K562 (cell line): ENCODE data around the gene RGS6. TPM values are rescaled to one million over a fixed set of nuclear protein-coding genes. Genes with fewer than 3 reads are reported as not detected.

Experiments used
- ATAC-seq: fragments of 200-7000 bp; cut with Tn5 transposase; 3 replicates; pipeline ENCODE4 v1.9.1; 2020; ENCODE audit warnings: moderate library complexity
- BruUV-seq: library from RNA; stranded (reverse); fragments of 400-500 nt; replicated peaks from 2 replicates; lab custom pipeline; 2021; lab: Mats Ljungman, UMichigan
- CTCF ChIA-PET: fragments of 300-600 bp; formaldehyde crosslinking; extraction: SDS; loops from one replicate; lab custom pipeline; 2021; ENCODE audit warnings: low intra/inter-chr PET ratio; lab: Yijun Ruan, JAX
- POLR2A ChIA-PET: fragments of 300-600, 350-650 bp; sonication (Branson Sonifier 250); formaldehyde crosslinking; extraction: SDS; loops from one replicate; lab custom pipeline; 2021; ENCODE audit warnings: antibody characterized with exemption, inconsistent platforms; lab: Yijun Ruan, JAX
- DNase-seq, 4 experiments: peaks; one replicate each; pipeline versions ENCODE4 v3.0.0 to v3.0.0-alpha.2; 2011 to 2018; ENCODE audit warnings: low spot score in 3 of 4, mixed read lengths in 3 of 4; ENCODE audit errors: extremely low read depth in 1 of 4
- FAIRE-seq: peaks from 2 replicates; lab custom pipeline; 2011; peaks lifted over from hg19 to GRCh38; lab: Jason Lieb, UNC
- H2AFZ ChIP-seq: 2 replicates; pipeline ENCODE4 v1.6.0; 2011; ENCODE audit warnings: low read depth, low read length, control low read depth, inconsistent platforms
- H3K27ac ChIP-seq: fragments of 200-600 bp; 3 replicates; pipeline ENCODE4 v1.8.0; 2011; ENCODE audit warnings: low read depth, mild to moderate bottlenecking, control low read depth, inconsistent platforms, low read length, moderate library complexity, mixed read lengths; ENCODE audit errors: extremely low read depth
- H3K27me3 ChIP-seq, 2 experiments: fragments of 300-600 bp in 1 of 2; 2 replicates in 1 of 2; 3 replicates in 1 of 2; pipeline versions ENCODE4 v1.6.0 to v1.8.0; 2011; ENCODE audit warnings: inconsistent platforms in 2 of 2, low read length in 2 of 2, mild to moderate bottlenecking in 1 of 2, mixed read lengths in 1 of 2, moderate library complexity in 1 of 2; ENCODE audit not compliant: control insufficient read depth in 2 of 2, insufficient read depth in 2 of 2
- H3K36me3 ChIP-seq: fragments of 300-600 bp; 3 replicates; pipeline ENCODE4 v1.8.0; 2011; ENCODE audit warnings: mild to moderate bottlenecking, low read length, inconsistent platforms; ENCODE audit not compliant: control insufficient read depth, insufficient read depth
- H3K4me1 ChIP-seq, 2 experiments: fragments of 200-600 bp in 1 of 2; replicated peaks in 1 of 2; 2 replicates in 1 of 2; 3 replicates in 1 of 2; pipeline versions ENCODE4 v1.5.1 to v1.8.0; 2011; ENCODE audit warnings: inconsistent platforms in 2 of 2, low read length in 2 of 2, mild to moderate bottlenecking in 1 of 2, mixed read lengths in 1 of 2, moderate library complexity in 1 of 2; ENCODE audit not compliant: control insufficient read depth in 2 of 2, insufficient read depth in 2 of 2
- H3K4me2 ChIP-seq: 2 replicates; pipeline ENCODE4 v1.6.1; 2011; ENCODE audit warnings: low read length, control low read depth, inconsistent platforms, mixed read lengths; ENCODE audit not compliant: insufficient read depth
- H3K4me3 ChIP-seq: fragments of 200-600 bp; sonication (generic), shearing (Covaris generic); 2 replicates; pipeline ENCODE4 v1.5.1; 2016; ENCODE audit warnings: control low read depth, inconsistent platforms
- H3K79me2 ChIP-seq: fragments of 200-600 bp; 3 replicates; pipeline ENCODE4 v1.8.0; 2011; ENCODE audit warnings: low read length, inconsistent platforms; ENCODE audit not compliant: control insufficient read depth, insufficient read depth
- H3K9ac ChIP-seq, 2 experiments: 2 replicates each; pipeline versions ENCODE4 v1.6.0 to v1.6.1; 2011; ENCODE audit warnings: low read depth in 2 of 2, low read length in 2 of 2, control low read depth in 1 of 2, inconsistent platforms in 1 of 2, mild to moderate bottlenecking in 1 of 2, mixed read lengths in 1 of 2; ENCODE audit not compliant: insufficient read depth in 1 of 2
- H3K9me1 ChIP-seq: one replicate; pipeline ENCODE4 v1.6.0; 2011; ENCODE audit warnings: inconsistent platforms, mild to moderate bottlenecking, low read length, moderate library complexity; ENCODE audit not compliant: control insufficient read depth, insufficient read depth
- H3K9me3 ChIP-seq: replicated peaks from 2 replicates; pipeline ENCODE4 v1.5.1; 2011; ENCODE audit warnings: low read depth, low read length, inconsistent platforms; ENCODE audit not compliant: control insufficient read depth, insufficient read depth
- H4K20me1 ChIP-seq: replicated peaks from 2 replicates; pipeline ENCODE4 v1.6.1; 2011; ENCODE audit warnings: low read length, inconsistent platforms, mixed read lengths; ENCODE audit not compliant: control insufficient read depth, insufficient read depth
- E4F1 ChIP-seq: fragments of 250-450 bp; sonication (Bioruptor Pico); IDR thresholded peaks from 2 replicates; pipeline ENCODE4 v1.5.0; 2021; ENCODE audit warnings: mild to moderate bottlenecking, borderline replicate concordance
- MCM7 ChIP-seq, 2 experiments: fragments of 450-650 bp; IDR thresholded peaks; 2 replicates each; pipeline ENCODE4 v1.6.1; 2016 to 2018
- SIN3A ChIP-seq, 2 experiments: fragments of 150-350 bp in 1 of 2; IDR thresholded peaks; 2 replicates each; pipeline ENCODE4 v1.6.1; 2011 to 2016; ENCODE audit warnings: borderline replicate concordance in 2 of 2, low read depth in 2 of 2, low read length in 2 of 2, mild to moderate bottlenecking in 2 of 2, moderate library complexity in 2 of 2; ENCODE audit not compliant: control insufficient read depth in 1 of 2
- ZBTB34 ChIP-seq: fragments of 250-450 bp; sonication (Bioruptor Pico); IDR thresholded peaks from 2 replicates; pipeline ENCODE4 v1.8.0; 2021; ENCODE audit warnings: mild to moderate bottlenecking, moderate library complexity
- ZBTB7A ChIP-seq: IDR thresholded peaks from 2 replicates; pipeline ENCODE4 v1.6.1; 2011; ENCODE audit warnings: low read depth, mild to moderate bottlenecking, low read length, moderate library complexity, borderline replicate concordance; ENCODE audit not compliant: control insufficient read depth
- ZFP91 ChIP-seq: sonication (generic); formaldehyde crosslinking; IDR thresholded peaks from 2 replicates; pipeline ENCODE4 v1.8.0; 2022; ENCODE audit warnings: mild to moderate bottlenecking, missing genetic modification reagents
- ZNF232 ChIP-seq: sonication (generic); formaldehyde crosslinking; IDR thresholded peaks from 2 replicates; pipeline ENCODE4 v1.8.0; 2022; ENCODE audit warnings: mild to moderate bottlenecking, missing genetic modification reagents
- ZNF263 ChIP-seq: sonication (generic); formaldehyde crosslinking; IDR thresholded peaks from 2 replicates; pipeline ENCODE4 v1.8.0; 2022; ENCODE audit warnings: mild to moderate bottlenecking, missing genetic modification reagents, borderline replicate concordance
- ZNF584 ChIP-seq: fragments of 200-800 bp; sonication (Bioruptor generic); IDR thresholded peaks from 2 replicates; pipeline ENCODE4 v1.6.1; 2016; ENCODE audit warnings: low read depth, mild to moderate bottlenecking, missing genetic modification characterization, missing compliant biosample characterization
- WGBS: fragments of 100-300 bp; shearing (Covaris generic); methylation state at CpG from one replicate; pipeline ENCODE4 v1.1.6; 2016; ENCODE audit warnings: low coverage, mixed read lengths; ENCODE audit not compliant: insufficient coverage; ENCODE audit errors: missing lambda C conversion rate; 5-methylcytosine and 5-hydroxymethylcytosine counted together
- in situ Hi-C: fragments of 300-500 bp; cut with MboI; formaldehyde crosslinking; loops from 4 replicates; pipeline ENCODE4 v1.15.0; 2018; ENCODE audit warnings: inconsistent platforms, mixed read lengths
- intact Hi-C: fragments of 100-400 bp; cut with micrococcal nuclease; formaldehyde crosslinking; loops from 2 replicates; pipeline ENCODE4 v1.14.2; 2022
- polyA plus RNA-seq, 8 experiments: library from polyadenylated mRNA; depleted of rRNA in 4 of 8; stranded (reverse) in 5 of 8; unstranded in 3 of 8; fragments of >200 nt; fragmentation: Nextera tagmentation in 2 of 8; fragmentation: Illumina TruSeq in 1 of 8; extraction: Ambion mirVana in 2 of 8; extraction: Trizol in 1 of 8; gene quantifications; 2 replicates each; pipeline versions ENCODE4 v1.2.1 to v1.2.3, GENCODE V29; 2011 to 2014; ENCODE audit warnings: inconsistent platforms in 1 of 8, missing spikeins in 1 of 8
- total RNA-seq, 7 experiments: library from RNA; depleted of rRNA in 6 of 7; stranded (reverse); fragments of >200 nt in 6 of 7; fragmentation: Illumina TruSeq in 2 of 7; extraction: Trizol in 2 of 7; gene quantifications; 2 replicates each; pipeline versions ENCODE4 v1.2.1 to v1.2.3, GENCODE V29; 2011 to 2021; ENCODE audit warnings: low replicate concordance in 1 of 7

RGS6 gene
- total and polyA plus RNA-seq, 9 of the 15 experiments (the other 6 are each of a cell fraction or from before 2014, with no cell fraction given), result not detected

- TF ChIP-seq ZBTB7A, result no peak
- TF ChIP-seq ZBTB34 (CRISPR knock-in tag), result no peak
- no peak for TF ChIP-seq MCM7 (IDR thresholded peaks at IDR 0.05)
- TF ChIP-seq ZNF263 (CRISPR knock-in tag), result no peak
- no peak for TF ChIP-seq SIN3A (IDR thresholded peaks at IDR 0.05; ENCODE audit: borderline replicate concordance in 2 of 2, control insufficient read depth in 1 of 2, low read depth in 2 of 2, low read length in 2 of 2)
Observed at GRCh38 chr14:72416081-72416849, 484.0 kb downstream of the RGS6 start (continued).

- WGBS, result 3% methylated on average over 7 of the region's 7 CpGs
- ATAC-seq, result no peak; the same call in 2 of the 3 replicates
- Histone ChIP-seq H3K9me1 (no peaks in the 10 kb centered on the region), H3K9me3 (no peaks in the 10 kb centered on the region), H4K20me1 (no peaks in the 10 kb centered on the region), H3K9ac (no peak overlapping the region), H3K79me2 (no peaks in the 10 kb centered on the region), H2AFZ (no peak overlapping the region), H3K4me3 (no peak overlapping the region), H3K4me2 (no peak overlapping the region), H3K4me1 (no peaks in the 10 kb centered on the region), H3K36me3 (no peaks in the 10 kb centered on the region), H3K27ac (no peak overlapping the region), H3K27me3 (no peaks in the 10 kb centered on the region)
- BruUV-seq, result no TSS peak
- intact Hi-C loops, result no loop called here
- TF ChIP-seq E4F1 (CRISPR knock-in tag), result no peak
- no peak for TF ChIP-seq ZNF584 (CRISPR knock-in tag)
- no peak for TF ChIP-seq ZFP91 (CRISPR knock-in tag)
- no peak for TF ChIP-seq ZNF232 (CRISPR knock-in tag)
- in situ Hi-C loops, result no loop called here
- no peak for DNase-seq
- CTCF ChIA-PET, result no interaction called here
- POLR2A ChIA-PET, result no interaction called here
- FAIRE-seq, result no peak
Observed at GRCh38 chr14:72416892-72417291, 484.7 kb downstream of the RGS6 start.
